ENCODE measurements around the gene RIPK1.
"Not testable (repeated sequence)": the region's sequence is repeated elsewhere in the genome, so short reads cannot be mapped to it uniquely, and the experiment has no call there.

Gene RIPK1

GRCh38 chr6:3023663-3024483, 44.4 kb upstream of the RIPK1 start:
- peak; percentile 100 for DNase-seq (ENCODE audit: low read depth)
- TF ChIP-seq CTCF (IDR thresholded peaks at IDR 0.05; ENCODE audit: low read depth, low read length) (no peak), POLR2A (IDR thresholded peaks at IDR 0.05; ENCODE audit: extremely low read depth, insufficient read length) (peak; percentile 59), MAX (IDR thresholded peaks at IDR 0.05; ENCODE audit: low read depth, low read length) (peak; percentile 95), MYC (IDR thresholded peaks at IDR 0.05; ENCODE audit: low read depth, low read length) (peak; percentile 97)
- H3K4me3 ChIP-seq (ENCODE audit: low read depth, low read length): peak overlapping the region; percentile 90

GRCh38 chr6:3026791-3027626, 41.3 kb upstream of the RIPK1 start:
- peak; percentile 67 for DNase-seq (ENCODE audit: low read depth)
- no peak for TF ChIP-seq POLR2A (IDR thresholded peaks at IDR 0.05; ENCODE audit: extremely low read depth, insufficient read length)
- no peak for TF ChIP-seq CTCF (IDR thresholded peaks at IDR 0.05; ENCODE audit: low read depth, low read length)
- TF ChIP-seq MYC (IDR thresholded peaks at IDR 0.05; ENCODE audit: low read depth, low read length): no peak
- TF ChIP-seq MAX (IDR thresholded peaks at IDR 0.05; ENCODE audit: low read depth, low read length): no peak
- no peak overlapping the region for H3K4me3 ChIP-seq (ENCODE audit: low read depth, low read length)

GRCh38 chr6:3028156-3028555, 40.1 kb upstream of the RIPK1 start:
- not testable (repeated sequence) for DNase-seq (ENCODE audit: low read depth); H3K4me3 ChIP-seq (ENCODE audit: low read depth, low read length)

GRCh38 chr6:3031857-3032640, 36.2 kb upstream of the RIPK1 start:
- DNase-seq (ENCODE audit: low read depth): no peak
- H3K4me3 ChIP-seq (ENCODE audit: low read depth, low read length): no peak overlapping the region
- TF ChIP-seq MYC (IDR thresholded peaks at IDR 0.05; ENCODE audit: low read depth, low read length) (no peak), MAX (IDR thresholded peaks at IDR 0.05; ENCODE audit: low read depth, low read length) (no peak), CTCF (IDR thresholded peaks at IDR 0.05; ENCODE audit: low read depth, low read length) (no peak), POLR2A (IDR thresholded peaks at IDR 0.05; ENCODE audit: extremely low read depth, insufficient read length) (no peak)

GRCh38 chr6:3032986-3033385, 35.3 kb upstream of the RIPK1 start:
- no peak for DNase-seq (ENCODE audit: low read depth)
- no peak for TF ChIP-seq CTCF (IDR thresholded peaks at IDR 0.05; ENCODE audit: low read depth, low read length)
- TF ChIP-seq MYC (IDR thresholded peaks at IDR 0.05; ENCODE audit: low read depth, low read length): no peak
- TF ChIP-seq POLR2A (IDR thresholded peaks at IDR 0.05; ENCODE audit: extremely low read depth, insufficient read length): no peak
- no peak for TF ChIP-seq MAX (IDR thresholded peaks at IDR 0.05; ENCODE audit: low read depth, low read length)
- H3K4me3 ChIP-seq (ENCODE audit: low read depth, low read length): no peak overlapping the region

Measured in NB4 (cell line).